Fibroblast of villous mesenchyme (primary cell): ENCODE data around the gene SIL1. TPM values are rescaled to one million over a fixed set of nuclear protein-coding genes. Genes with fewer than 3 reads are reported as not detected.
A peak's percentile ranks its signal among the peaks of the same experiment; 100 is the strongest.

Experiments used
- DNase-seq: peaks from one replicate; pipeline ENCODE4 v3.0.0-alpha.2; 2010; ENCODE audit warnings: low read depth
- H3K4me3 ChIP-seq: 2 replicates; pipeline ENCODE4 v1.5.1; 2011; ENCODE audit warnings: low read depth, mild to moderate bottlenecking, low read length
- CTCF ChIP-seq: IDR thresholded peaks from 2 replicates; pipeline ENCODE4 v1.5.1; 2012; ENCODE audit warnings: low read depth, mild to moderate bottlenecking, low read length; ENCODE audit not compliant: insufficient read depth
- total RNA-seq: library from RNA; depleted of rRNA; stranded (reverse); fragments of >200 nt; gene quantifications from 2 replicates; pipeline ENCODE4 v1.2.3, GENCODE V29; 2012

The SIL1 gene
- total RNA-seq, 1 donor, result 57.0 TPM

DNA sequence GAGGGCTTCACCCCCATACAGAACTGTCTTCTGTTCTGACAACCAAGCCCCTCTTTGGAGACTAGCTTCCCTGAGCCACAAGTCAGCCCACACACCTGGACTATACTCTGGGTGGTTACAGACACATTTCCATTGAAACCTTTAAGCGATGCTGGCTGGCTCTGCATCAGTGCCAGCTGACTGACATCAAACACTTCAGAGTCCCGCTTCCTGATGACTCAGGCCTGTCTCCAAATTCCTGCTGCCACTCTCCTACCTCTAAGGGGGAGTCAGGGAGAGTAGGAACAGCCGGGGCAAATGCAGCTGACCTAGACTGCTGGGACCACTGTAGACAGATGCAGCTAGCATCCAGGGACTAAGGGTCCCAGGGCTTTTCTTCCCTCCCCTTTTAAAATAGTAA lies 59.4 kb downstream of the SIL1 start:
- TF ChIP-seq CTCF, result no peak
- DNase-seq, result no peak
- no peak overlapping the region for H3K4me3 ChIP-seq

DNA sequence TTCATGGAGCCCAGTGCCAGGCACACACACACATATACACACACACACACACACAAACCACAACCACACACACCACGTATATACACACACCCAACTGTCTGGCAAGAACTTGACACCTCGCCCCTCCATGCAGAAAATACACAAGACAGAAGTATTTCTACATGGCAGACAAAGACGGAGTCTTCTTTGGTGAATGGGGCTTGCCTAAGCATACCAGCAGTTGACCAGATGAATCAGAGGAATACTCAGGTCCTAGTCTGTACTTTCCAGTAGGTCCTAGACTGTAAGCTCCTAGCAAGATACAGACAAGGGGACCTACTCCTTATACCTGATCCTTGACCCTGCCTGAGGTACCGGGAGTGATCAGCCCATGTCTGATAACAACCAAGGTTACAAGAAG lies 60.1 kb downstream of the SIL1 start:
- DNase-seq, result no peak
- TF ChIP-seq CTCF, result no peak
- no peak overlapping the region for H3K4me3 ChIP-seq

- peak; percentile 37 for DNase-seq
- TF ChIP-seq CTCF, result peak; percentile 42
- no peak overlapping the region for H3K4me3 ChIP-seq
These were observed 60.5 kb downstream of the SIL1 start for GRCh38 chr5:139137697-139138096.

DNA sequence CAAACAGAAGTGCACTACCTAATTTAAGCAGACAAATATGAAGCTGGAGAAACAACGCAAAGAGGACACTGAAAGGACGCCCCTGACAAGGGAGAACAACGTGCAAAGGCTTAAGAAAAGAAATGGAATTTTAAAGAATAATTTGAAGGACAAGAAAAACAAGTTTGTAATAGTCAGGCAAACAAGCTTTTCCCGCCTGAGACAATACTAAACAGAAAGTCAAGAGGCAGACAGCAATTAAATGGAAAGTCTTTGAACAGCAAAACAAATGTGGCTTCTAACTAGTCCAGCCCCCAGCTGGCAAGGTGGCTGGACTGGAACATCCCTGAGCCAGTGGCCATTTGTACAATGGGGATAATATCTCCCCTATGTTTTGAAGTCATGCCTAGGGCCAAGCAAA lies 63.3 kb downstream of the SIL1 start:
- no peak for DNase-seq
- no peak overlapping the region for H3K4me3 ChIP-seq
- TF ChIP-seq CTCF, result no peak

DNA sequence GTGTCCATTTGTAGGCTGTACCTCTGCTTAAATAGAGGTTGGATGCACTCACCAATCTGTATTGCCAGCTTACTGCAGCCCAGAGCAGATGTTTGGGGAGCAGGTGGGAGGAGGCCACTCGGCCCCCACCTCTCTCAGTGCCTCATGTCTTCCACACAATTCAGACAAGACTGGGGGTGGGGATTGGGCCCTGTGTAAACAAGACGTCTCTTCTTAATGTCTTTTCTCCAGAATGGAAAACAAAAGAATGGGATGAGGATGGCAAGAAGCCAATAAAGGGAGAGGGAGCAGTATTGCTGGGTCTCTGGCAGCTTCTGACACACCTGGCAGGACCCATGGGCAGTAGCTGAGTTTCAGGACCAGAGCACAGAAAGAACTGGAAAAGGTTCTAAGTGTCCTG lies 64.9 kb downstream of the SIL1 start:
- no peak overlapping the region for H3K4me3 ChIP-seq
- TF ChIP-seq CTCF, result no peak
- DNase-seq, result no peak

GRCh38 chr5:139132515-139132914 lies 65.7 kb downstream of the SIL1 start:
- no peak for DNase-seq
- H3K4me3 ChIP-seq, result no peak overlapping the region
- no peak for TF ChIP-seq CTCF

- no peak overlapping the region for H3K4me3 ChIP-seq
- no peak for TF ChIP-seq CTCF
- no peak for DNase-seq
These were observed 66.2 kb downstream of the SIL1 start for GRCh38 chr5:139131921-139132432.
